Measurements from ENCODE around the gene SULT1C2.

Gene SULT1C2

GRCh38 chr2:108349571-108349928 is 60.9 kb downstream of the SULT1C2 start:
- TF ChIP-seq ZNF8 (CRISPR knock-in tag; IDR thresholded peaks at IDR 0.05) = no peak
- TF ChIP-seq ESRRG (CRISPR knock-in tag; IDR thresholded peaks at IDR 0.05) = no peak
- TF ChIP-seq ZNF565 (CRISPR knock-in tag; conservative IDR thresholded peaks at IDR 0.05; ENCODE audit: low read depth) = no peak
- no peak for TF ChIP-seq CREB5 (CRISPR knock-in tag; IDR thresholded peaks at IDR 0.05; ENCODE audit: low read depth)
- TF ChIP-seq CSDC2 (CRISPR knock-in tag; IDR thresholded peaks at IDR 0.05) = no peak
- no peak for TF ChIP-seq ISL1 (CRISPR knock-in tag; IDR thresholded peaks at IDR 0.05)
- no peak for TF ChIP-seq CSRNP3 (CRISPR knock-in tag; IDR thresholded peaks at IDR 0.05)
- TF ChIP-seq SNAI2 (CRISPR knock-in tag; IDR thresholded peaks at IDR 0.05) = no peak
- TF ChIP-seq POU6F1 (CRISPR knock-in tag; IDR thresholded peaks at IDR 0.05; ENCODE audit: borderline replicate concordance, low read depth) = no peak
- no peak for TF ChIP-seq ARNTL (CRISPR knock-in tag; IDR thresholded peaks at IDR 0.05; ENCODE audit: borderline replicate concordance, low read depth)
- no peak for TF ChIP-seq PATZ1 (CRISPR knock-in tag; IDR thresholded peaks at IDR 0.05; ENCODE audit: borderline replicate concordance)
- no peak for TF ChIP-seq RARB (CRISPR knock-in tag; IDR thresholded peaks at IDR 0.05)
- TF ChIP-seq TSHZ2 (CRISPR knock-in tag; IDR thresholded peaks at IDR 0.05) = no peak
- TF ChIP-seq GLIS3 (CRISPR knock-in tag; IDR thresholded peaks at IDR 0.05) = no peak
- no peak for TF ChIP-seq OSR1 (CRISPR knock-in tag; IDR thresholded peaks at IDR 0.05)
- no peak for TF ChIP-seq ZNF70 (CRISPR knock-in tag; IDR thresholded peaks at IDR 0.05)
- no peak for TF ChIP-seq TOX (CRISPR knock-in tag; IDR thresholded peaks at IDR 0.05; ENCODE audit: borderline replicate concordance)
- no peak for TF ChIP-seq TCF4 (CRISPR knock-in tag; IDR thresholded peaks at IDR 0.05; ENCODE audit: borderline replicate concordance)
- TF ChIP-seq BACH2 (CRISPR knock-in tag; IDR thresholded peaks at IDR 0.05; ENCODE audit: borderline replicate concordance) = no peak
- no peak for ATAC-seq

GRCh38 chr2:108351889-108352288 is 63.2 kb downstream of the SULT1C2 start:
- ATAC-seq = no peak
- TF ChIP-seq PPARA (CRISPR knock-in tag; IDR thresholded peaks at IDR 0.05; ENCODE audit: borderline replicate concordance) (no peak), ZNF70 (CRISPR knock-in tag; IDR thresholded peaks at IDR 0.05) (no peak), ZFP3 (CRISPR knock-in tag; IDR thresholded peaks at IDR 0.05) (no peak), POU6F1 (CRISPR knock-in tag; IDR thresholded peaks at IDR 0.05; ENCODE audit: borderline replicate concordance, low read depth) (no peak), ARNTL (CRISPR knock-in tag; IDR thresholded peaks at IDR 0.05; ENCODE audit: borderline replicate concordance, low read depth) (no peak), CSRNP3 (CRISPR knock-in tag; IDR thresholded peaks at IDR 0.05) (no peak), TSHZ2 (CRISPR knock-in tag; IDR thresholded peaks at IDR 0.05) (no peak), TCF4 (CRISPR knock-in tag; IDR thresholded peaks at IDR 0.05; ENCODE audit: borderline replicate concordance) (no peak), BACH2 (CRISPR knock-in tag; IDR thresholded peaks at IDR 0.05; ENCODE audit: borderline replicate concordance) (no peak), SNAI2 (CRISPR knock-in tag; IDR thresholded peaks at IDR 0.05) (no peak), ZFP30 (CRISPR knock-in tag; IDR thresholded peaks at IDR 0.05) (no peak), TOX (CRISPR knock-in tag; IDR thresholded peaks at IDR 0.05; ENCODE audit: borderline replicate concordance) (no peak), ESRRG (CRISPR knock-in tag; IDR thresholded peaks at IDR 0.05) (no peak), CSDC2 (CRISPR knock-in tag; IDR thresholded peaks at IDR 0.05) (no peak)
